IMR-90 (cell line): Measurements from ENCODE around the gene MEIS1.

Experiments used
- CEBPB ChIP-seq: IDR thresholded peaks from 2 replicates; pipeline ENCODE4 v1.6.1; 2012; ENCODE audit warnings: low read depth, low read length, improper control_type of control experiment
- MAZ ChIP-seq: IDR thresholded peaks from 2 replicates; pipeline ENCODE4 v1.6.1; 2012; ENCODE audit warnings: low read depth, mild to moderate bottlenecking, low read length, improper control_type of control experiment, moderate library complexity, borderline replicate concordance
- POLR2A ChIP-seq: IDR thresholded peaks from 2 replicates; pipeline ENCODE4 v1.6.1; 2012; ENCODE audit warnings: mild to moderate bottlenecking, low read depth, low read length
- RCOR1 ChIP-seq: IDR thresholded peaks from 2 replicates; pipeline ENCODE4 v1.6.1; 2012; ENCODE audit warnings: mild to moderate bottlenecking, low read length, improper control_type of control experiment; ENCODE audit not compliant: insufficient replicate concordance
- RFX5 ChIP-seq: IDR thresholded peaks from 2 replicates; pipeline ENCODE4 v1.8.0; 2012; ENCODE audit warnings: low read depth, mild to moderate bottlenecking, low read length, moderate library complexity
- TF ChIP-seq, protein P1 (sequence below): conservative IDR thresholded peaks from 2 replicates; pipeline ENCODE4 v1.5.1; 2012; ENCODE audit warnings: mild to moderate bottlenecking, low read depth, low read length, improper control_type of control experiment

- TF ChIP-seq, protein P1, sequence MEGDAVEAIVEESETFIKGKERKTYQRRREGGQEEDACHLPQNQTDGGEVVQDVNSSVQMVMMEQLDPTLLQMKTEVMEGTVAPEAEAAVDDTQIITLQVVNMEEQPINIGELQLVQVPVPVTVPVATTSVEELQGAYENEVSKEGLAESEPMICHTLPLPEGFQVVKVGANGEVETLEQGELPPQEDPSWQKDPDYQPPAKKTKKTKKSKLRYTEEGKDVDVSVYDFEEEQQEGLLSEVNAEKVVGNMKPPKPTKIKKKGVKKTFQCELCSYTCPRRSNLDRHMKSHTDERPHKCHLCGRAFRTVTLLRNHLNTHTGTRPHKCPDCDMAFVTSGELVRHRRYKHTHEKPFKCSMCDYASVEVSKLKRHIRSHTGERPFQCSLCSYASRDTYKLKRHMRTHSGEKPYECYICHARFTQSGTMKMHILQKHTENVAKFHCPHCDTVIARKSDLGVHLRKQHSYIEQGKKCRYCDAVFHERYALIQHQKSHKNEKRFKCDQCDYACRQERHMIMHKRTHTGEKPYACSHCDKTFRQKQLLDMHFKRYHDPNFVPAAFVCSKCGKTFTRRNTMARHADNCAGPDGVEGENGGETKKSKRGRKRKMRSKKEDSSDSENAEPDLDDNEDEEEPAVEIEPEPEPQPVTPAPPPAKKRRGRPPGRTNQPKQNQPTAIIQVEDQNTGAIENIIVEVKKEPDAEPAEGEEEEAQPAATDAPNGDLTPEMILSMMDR: no peak
- TF ChIP-seq CEBPB (no peak), MAZ (no peak), POLR2A (no peak), RFX5 (no peak), RCOR1 (no peak)
Observed at GRCh38 chr2:66455490-66455889, 20.6 kb downstream of the MEIS1 start.
